ENCODE data around the gene VSTM4. TPM values are rescaled to one million over a fixed set of nuclear protein-coding genes. Genes with fewer than 3 reads are reported as not detected.

The VSTM4 gene
- total and polyA plus RNA-seq, 2 experiments from 2014 or later = 0.21 to 0.66 TPM

DNA sequence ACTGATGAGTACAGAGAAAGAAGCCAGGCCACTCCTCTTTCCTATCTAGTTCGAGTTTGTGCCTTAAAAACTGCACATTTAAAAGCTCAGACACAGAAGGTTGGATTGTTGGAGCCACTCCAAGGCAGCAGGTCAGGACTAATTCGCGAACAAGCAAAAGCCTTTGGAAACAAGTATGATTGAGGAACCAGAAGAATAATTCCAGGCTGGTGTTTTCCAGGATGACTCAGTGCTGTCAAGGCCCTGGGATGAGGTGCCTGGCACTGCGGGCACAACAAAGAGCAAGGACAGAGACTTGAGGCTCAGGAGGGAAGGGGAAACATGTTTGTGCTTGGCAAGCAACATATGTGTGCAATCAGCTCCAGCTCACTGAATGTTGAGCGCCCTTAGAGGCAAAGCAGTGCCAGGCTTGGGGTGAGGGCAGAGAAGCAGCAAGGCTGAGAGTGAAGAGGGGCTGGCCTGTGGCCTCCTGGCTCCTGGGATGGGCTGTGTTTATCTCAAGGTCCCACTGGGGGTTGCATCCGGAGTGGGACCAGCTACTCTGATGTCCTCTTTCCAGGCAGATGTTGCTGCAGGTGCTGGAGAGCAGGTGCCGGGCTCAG is 44.1 kb downstream of the VSTM4 start:
- Mint-ChIP-seq H3K9me3 (no peaks in the 10 kb centered on the region), H3K27me3 (ENCODE audit: insufficient read depth, low read depth, poor library complexity) (peaks cover 5% of the 10 kb centered on the region), H3K27ac (peak overlapping the region; percentile 65; the same call in 1 of the 2 replicates), H3K4me3 (no peak overlapping the region), H3K36me3 (ENCODE audit: low read depth) (no peaks in the 10 kb centered on the region), H3K4me1 (no peaks in the 10 kb centered on the region)
- no peak overlapping the region for H2AFZ ChIP-seq
- TF ChIP-seq, protein P1, sequence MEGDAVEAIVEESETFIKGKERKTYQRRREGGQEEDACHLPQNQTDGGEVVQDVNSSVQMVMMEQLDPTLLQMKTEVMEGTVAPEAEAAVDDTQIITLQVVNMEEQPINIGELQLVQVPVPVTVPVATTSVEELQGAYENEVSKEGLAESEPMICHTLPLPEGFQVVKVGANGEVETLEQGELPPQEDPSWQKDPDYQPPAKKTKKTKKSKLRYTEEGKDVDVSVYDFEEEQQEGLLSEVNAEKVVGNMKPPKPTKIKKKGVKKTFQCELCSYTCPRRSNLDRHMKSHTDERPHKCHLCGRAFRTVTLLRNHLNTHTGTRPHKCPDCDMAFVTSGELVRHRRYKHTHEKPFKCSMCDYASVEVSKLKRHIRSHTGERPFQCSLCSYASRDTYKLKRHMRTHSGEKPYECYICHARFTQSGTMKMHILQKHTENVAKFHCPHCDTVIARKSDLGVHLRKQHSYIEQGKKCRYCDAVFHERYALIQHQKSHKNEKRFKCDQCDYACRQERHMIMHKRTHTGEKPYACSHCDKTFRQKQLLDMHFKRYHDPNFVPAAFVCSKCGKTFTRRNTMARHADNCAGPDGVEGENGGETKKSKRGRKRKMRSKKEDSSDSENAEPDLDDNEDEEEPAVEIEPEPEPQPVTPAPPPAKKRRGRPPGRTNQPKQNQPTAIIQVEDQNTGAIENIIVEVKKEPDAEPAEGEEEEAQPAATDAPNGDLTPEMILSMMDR (conservative IDR thresholded peaks at IDR 0.05; ENCODE audit: low read depth in 2 of 2) = no peak
- TF ChIP-seq EZH2 (IDR thresholded peaks at IDR 0.05; ENCODE audit: low read depth, unreplicated experiment) = no peak
- TF ChIP-seq ZNF331 (CRISPR knock-in tag; IDR thresholded peaks at IDR 0.05; ENCODE audit: low read depth) = no peak
- no peak for TF ChIP-seq ETS1 (IDR thresholded peaks at IDR 0.05)
- TF ChIP-seq NANOG (IDR thresholded peaks at IDR 0.05; ENCODE audit: borderline replicate concordance) = no peak
- TF ChIP-seq STAT1 (IDR thresholded peaks at IDR 0.05; ENCODE audit: unreplicated experiment) = no peak
- TF ChIP-seq, protein P2, sequence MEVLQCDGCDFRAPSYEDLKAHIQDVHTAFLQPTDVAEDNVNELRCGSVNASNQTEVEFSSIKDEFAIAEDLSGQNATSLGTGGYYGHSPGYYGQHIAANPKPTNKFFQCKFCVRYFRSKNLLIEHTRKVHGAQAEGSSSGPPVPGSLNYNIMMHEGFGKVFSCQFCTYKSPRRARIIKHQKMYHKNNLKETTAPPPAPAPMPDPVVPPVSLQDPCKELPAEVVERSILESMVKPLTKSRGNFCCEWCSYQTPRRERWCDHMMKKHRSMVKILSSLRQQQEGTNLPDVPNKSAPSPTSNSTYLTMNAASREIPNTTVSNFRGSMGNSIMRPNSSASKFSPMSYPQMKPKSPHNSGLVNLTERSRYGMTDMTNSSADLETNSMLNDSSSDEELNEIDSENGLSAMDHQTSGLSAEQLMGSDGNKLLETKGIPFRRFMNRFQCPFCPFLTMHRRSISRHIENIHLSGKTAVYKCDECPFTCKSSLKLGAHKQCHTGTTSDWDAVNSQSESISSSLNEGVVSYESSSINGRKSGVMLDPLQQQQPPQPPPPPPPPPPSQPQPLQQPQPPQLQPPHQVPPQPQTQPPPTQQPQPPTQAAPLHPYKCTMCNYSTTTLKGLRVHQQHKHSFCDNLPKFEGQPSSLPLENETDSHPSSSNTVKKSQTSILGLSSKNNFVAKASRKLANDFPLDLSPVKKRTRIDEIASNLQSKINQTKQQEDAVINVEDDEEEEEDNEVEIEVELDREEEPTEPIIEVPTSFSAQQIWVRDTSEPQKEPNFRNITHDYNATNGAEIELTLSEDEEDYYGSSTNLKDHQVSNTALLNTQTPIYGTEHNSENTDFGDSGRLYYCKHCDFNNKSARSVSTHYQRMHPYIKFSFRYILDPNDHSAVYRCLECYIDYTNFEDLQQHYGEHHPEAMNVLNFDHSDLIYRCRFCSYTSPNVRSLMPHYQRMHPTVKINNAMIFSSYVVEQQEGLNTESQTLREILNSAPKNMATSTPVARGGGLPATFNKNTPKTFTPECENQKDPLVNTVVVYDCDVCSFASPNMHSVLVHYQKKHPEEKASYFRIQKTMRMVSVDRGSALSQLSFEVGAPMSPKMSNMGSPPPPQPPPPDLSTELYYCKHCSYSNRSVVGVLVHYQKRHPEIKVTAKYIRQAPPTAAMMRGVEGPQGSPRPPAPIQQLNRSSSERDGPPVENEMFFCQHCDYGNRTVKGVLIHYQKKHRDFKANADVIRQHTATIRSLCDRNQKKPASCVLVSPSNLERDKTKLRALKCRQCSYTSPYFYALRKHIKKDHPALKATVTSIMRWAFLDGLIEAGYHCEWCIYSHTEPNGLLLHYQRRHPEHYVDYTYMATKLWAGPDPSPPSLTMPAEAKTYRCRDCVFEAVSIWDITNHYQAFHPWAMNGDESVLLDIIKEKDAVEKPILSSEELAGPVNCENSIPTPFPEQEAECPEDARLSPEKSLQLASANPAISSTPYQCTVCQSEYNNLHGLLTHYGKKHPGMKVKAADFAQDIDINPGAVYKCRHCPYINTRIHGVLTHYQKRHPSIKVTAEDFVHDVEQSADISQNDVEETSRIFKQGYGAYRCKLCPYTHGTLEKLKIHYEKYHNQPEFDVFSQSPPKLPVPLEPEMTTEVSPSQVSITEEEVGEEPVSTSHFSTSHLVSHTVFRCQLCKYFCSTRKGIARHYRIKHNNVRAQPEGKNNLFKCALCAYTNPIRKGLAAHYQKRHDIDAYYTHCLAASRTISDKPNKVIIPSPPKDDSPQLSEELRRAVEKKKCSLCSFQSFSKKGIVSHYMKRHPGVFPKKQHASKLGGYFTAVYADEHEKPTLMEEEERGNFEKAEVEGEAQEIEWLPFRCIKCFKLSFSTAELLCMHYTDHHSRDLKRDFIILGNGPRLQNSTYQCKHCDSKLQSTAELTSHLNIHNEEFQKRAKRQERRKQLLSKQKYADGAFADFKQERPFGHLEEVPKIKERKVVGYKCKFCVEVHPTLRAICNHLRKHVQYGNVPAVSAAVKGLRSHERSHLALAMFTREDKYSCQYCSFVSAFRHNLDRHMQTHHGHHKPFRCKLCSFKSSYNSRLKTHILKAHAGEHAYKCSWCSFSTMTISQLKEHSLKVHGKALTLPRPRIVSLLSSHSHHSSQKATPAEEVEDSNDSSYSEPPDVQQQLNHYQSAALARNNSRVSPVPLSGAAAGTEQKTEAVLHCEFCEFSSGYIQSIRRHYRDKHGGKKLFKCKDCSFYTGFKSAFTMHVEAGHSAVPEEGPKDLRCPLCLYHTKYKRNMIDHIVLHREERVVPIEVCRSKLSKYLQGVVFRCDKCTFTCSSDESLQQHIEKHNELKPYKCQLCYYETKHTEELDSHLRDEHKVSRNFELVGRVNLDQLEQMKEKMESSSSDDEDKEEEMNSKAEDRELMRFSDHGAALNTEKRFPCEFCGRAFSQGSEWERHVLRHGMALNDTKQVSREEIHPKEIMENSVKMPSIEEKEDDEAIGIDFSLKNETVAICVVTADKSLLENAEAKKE (CRISPR knock-in tag; IDR thresholded peaks at IDR 0.05) = no peak
- TF ChIP-seq CREB1 (CRISPR knock-in tag; IDR thresholded peaks at IDR 0.05; ENCODE audit: low read depth) = no peak
- no peak for TF ChIP-seq POLR2AphosphoS5 (IDR thresholded peaks at IDR 0.05; ENCODE audit: low read depth)
- no peak for TF ChIP-seq JUNB (IDR thresholded peaks at IDR 0.05; ENCODE audit: unreplicated experiment)
- no peak for TF ChIP-seq ZNF114 (CRISPR knock-in tag; IDR thresholded peaks at IDR 0.05)
- no peak for TF ChIP-seq EZH2phosphoT487 (IDR thresholded peaks at IDR 0.05; ENCODE audit: unreplicated experiment)
- TF ChIP-seq, protein P3, sequence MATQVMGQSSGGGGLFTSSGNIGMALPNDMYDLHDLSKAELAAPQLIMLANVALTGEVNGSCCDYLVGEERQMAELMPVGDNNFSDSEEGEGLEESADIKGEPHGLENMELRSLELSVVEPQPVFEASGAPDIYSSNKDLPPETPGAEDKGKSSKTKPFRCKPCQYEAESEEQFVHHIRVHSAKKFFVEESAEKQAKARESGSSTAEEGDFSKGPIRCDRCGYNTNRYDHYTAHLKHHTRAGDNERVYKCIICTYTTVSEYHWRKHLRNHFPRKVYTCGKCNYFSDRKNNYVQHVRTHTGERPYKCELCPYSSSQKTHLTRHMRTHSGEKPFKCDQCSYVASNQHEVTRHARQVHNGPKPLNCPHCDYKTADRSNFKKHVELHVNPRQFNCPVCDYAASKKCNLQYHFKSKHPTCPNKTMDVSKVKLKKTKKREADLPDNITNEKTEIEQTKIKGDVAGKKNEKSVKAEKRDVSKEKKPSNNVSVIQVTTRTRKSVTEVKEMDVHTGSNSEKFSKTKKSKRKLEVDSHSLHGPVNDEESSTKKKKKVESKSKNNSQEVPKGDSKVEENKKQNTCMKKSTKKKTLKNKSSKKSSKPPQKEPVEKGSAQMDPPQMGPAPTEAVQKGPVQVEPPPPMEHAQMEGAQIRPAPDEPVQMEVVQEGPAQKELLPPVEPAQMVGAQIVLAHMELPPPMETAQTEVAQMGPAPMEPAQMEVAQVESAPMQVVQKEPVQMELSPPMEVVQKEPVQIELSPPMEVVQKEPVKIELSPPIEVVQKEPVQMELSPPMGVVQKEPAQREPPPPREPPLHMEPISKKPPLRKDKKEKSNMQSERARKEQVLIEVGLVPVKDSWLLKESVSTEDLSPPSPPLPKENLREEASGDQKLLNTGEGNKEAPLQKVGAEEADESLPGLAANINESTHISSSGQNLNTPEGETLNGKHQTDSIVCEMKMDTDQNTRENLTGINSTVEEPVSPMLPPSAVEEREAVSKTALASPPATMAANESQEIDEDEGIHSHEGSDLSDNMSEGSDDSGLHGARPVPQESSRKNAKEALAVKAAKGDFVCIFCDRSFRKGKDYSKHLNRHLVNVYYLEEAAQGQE (IDR thresholded peaks at IDR 0.05; ENCODE audit: unreplicated experiment) = no peak
- no peaks in the 10 kb centered on the region for H3K79me2 ChIP-seq (replicated peaks; ENCODE audit: insufficient read depth)
- no peaks in the 10 kb centered on the region for H3K4me1 ChIP-seq (ENCODE audit: insufficient read depth)
- no peak overlapping the region for H3K4me2 ChIP-seq
- H4K20me1 ChIP-seq (replicated peaks; ENCODE audit: insufficient read depth) = no peaks in the 10 kb centered on the region
- H3K9me2 ChIP-seq (ENCODE audit: insufficient read depth) = no peaks in the 10 kb centered on the region
- no peak overlapping the region for H3K4me3 ChIP-seq
- no peaks in the 10 kb centered on the region for H3K36me3 ChIP-seq (ENCODE audit: insufficient read depth)
- no peaks in the 10 kb centered on the region for H3K27me3 ChIP-seq (ENCODE audit: insufficient read depth)
- no peaks in the 10 kb centered on the region for H3F3A ChIP-seq (replicated peaks; ENCODE audit: low read depth)
- no peak overlapping the region for H3K27ac ChIP-seq (ENCODE audit: low read depth)
- ATAC-seq (no peak), DNase-seq (ENCODE audit: low spot score) (no peak)

Measured in GM23338 (cell line).